Liver (tissue), 3 donors: ENCODE measurements around the gene ARAP1.

Experiments used
- EGR1 ChIP-seq, 2 donors: IDR thresholded peaks; 2 replicates each; pipeline ENCODE4 v1.6.1; 2016 to 2018; ENCODE audit warnings: antibody characterized with exemption in 2 of 2, low read depth in 2 of 2
- FOXA1 ChIP-seq: IDR thresholded peaks from 2 replicates; pipeline ENCODE4 v1.6.1; 2016; ENCODE audit warnings: antibody characterized with exemption
- GABPA ChIP-seq, 2 donors: IDR thresholded peaks in 1 of 2; conservative IDR thresholded peaks in 1 of 2; 2 replicates each; pipeline ENCODE4 v1.6.1; 2016; ENCODE audit warnings: antibody characterized with exemption in 2 of 2, mild to moderate bottlenecking in 1 of 2, moderate library complexity in 1 of 2
- HNF4A ChIP-seq, 2 donors: conservative IDR thresholded peaks; 2 replicates each; pipeline ENCODE4 v1.6.1; 2016; ENCODE audit warnings: antibody characterized with exemption in 2 of 2, mild to moderate bottlenecking in 2 of 2
- RAD21 ChIP-seq, 2 donors: IDR thresholded peaks; 2 replicates each; pipeline ENCODE4 v1.6.1; 2016; ENCODE audit warnings: antibody characterized with exemption in 2 of 2, mild to moderate bottlenecking in 2 of 2
- RXRA ChIP-seq, 2 donors: IDR thresholded peaks; 2 replicates each; pipeline ENCODE4 v1.6.1; 2017 to 2018; ENCODE audit warnings: antibody characterized with exemption in 2 of 2, mild to moderate bottlenecking in 1 of 2
- SP1 ChIP-seq: IDR thresholded peaks from 2 replicates; pipeline ENCODE4 v1.6.1; 2018; ENCODE audit warnings: antibody characterized with exemption, mild to moderate bottlenecking
- TAF1 ChIP-seq: conservative IDR thresholded peaks from 2 replicates; pipeline ENCODE4 v1.6.1; 2016; ENCODE audit warnings: antibody characterized with exemption, mild to moderate bottlenecking
- YY1 ChIP-seq: IDR thresholded peaks from 2 replicates; pipeline ENCODE4 v1.6.1; 2016; ENCODE audit warnings: antibody characterized with exemption, mild to moderate bottlenecking
- TF ChIP-seq, protein P1 (sequence below): fragments of 150-350 bp; IDR thresholded peaks from 2 replicates; pipeline ENCODE4 v1.5.1; 2017; ENCODE audit warnings: improper control_type of control experiment, low read depth, low read length; ENCODE audit not compliant: missing input control
- TF ChIP-seq, protein P2 (sequence below): IDR thresholded peaks from 2 replicates; pipeline ENCODE4 v1.6.1; 2016; ENCODE audit warnings: antibody characterized with exemption
- TF ChIP-seq, protein P3 (sequence below): IDR thresholded peaks from 2 replicates; pipeline ENCODE4 v1.6.1; 2016; ENCODE audit warnings: antibody characterized with exemption
- donor health status: healthy.
- donor health status: healthy.

DNA sequence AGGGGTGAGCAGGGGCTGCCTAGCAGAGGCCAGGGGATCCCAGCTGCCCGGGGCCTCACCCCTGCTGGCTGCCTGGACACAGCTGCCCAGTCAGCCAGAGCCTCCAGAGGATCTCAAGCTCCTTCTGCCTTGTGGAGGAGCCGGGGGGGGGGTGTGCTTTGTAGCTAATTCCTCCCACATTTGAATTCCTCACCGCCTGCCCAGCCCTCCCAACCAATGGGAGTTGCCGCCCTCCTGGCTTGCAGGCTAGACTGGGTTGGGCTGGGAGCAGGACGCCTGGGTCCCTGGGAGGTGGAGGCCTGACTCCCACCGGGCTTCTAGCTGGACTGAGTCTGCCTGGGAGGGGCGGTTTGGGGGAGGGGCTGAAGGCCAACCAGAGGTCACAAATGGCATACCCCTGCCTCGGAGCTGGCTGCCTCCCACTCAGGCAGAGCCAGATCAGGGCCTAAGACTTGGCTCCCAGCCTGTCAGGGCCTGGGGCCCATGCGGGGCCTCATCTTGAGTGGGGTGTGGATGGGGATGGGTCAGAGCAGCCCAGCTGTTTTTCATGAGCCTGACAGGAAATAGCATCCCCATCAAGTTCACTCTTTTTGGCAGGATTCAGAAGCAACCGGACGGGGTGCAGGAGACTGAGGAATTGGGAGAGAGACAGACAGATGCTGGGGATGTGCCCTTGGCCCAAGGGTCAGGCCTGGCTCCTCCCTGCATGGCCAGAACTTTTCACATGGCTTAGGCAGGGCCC is 48.8 kb downstream of the ARAP1 start:
- TF ChIP-seq, protein P1, sequence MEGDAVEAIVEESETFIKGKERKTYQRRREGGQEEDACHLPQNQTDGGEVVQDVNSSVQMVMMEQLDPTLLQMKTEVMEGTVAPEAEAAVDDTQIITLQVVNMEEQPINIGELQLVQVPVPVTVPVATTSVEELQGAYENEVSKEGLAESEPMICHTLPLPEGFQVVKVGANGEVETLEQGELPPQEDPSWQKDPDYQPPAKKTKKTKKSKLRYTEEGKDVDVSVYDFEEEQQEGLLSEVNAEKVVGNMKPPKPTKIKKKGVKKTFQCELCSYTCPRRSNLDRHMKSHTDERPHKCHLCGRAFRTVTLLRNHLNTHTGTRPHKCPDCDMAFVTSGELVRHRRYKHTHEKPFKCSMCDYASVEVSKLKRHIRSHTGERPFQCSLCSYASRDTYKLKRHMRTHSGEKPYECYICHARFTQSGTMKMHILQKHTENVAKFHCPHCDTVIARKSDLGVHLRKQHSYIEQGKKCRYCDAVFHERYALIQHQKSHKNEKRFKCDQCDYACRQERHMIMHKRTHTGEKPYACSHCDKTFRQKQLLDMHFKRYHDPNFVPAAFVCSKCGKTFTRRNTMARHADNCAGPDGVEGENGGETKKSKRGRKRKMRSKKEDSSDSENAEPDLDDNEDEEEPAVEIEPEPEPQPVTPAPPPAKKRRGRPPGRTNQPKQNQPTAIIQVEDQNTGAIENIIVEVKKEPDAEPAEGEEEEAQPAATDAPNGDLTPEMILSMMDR: no peak
- TF ChIP-seq EGR1 (IDR thresholded peaks at IDR 0.05; ENCODE audit: low read depth in 2 of 2) (no peak), GABPA (IDR thresholded peaks at IDR 0.05 in 1 of 2, conservative IDR thresholded peaks at IDR 0.05 in 1 of 2) (no peak), YY1 (no peak), RAD21 (IDR thresholded peaks at IDR 0.05) (no peak), TAF1 (no peak), FOXA1 (no peak), HNF4A (conservative IDR thresholded peaks at IDR 0.05) (no peak), RXRA (IDR thresholded peaks at IDR 0.05) (no peak), SP1 (no peak)
- TF ChIP-seq, protein P2, sequence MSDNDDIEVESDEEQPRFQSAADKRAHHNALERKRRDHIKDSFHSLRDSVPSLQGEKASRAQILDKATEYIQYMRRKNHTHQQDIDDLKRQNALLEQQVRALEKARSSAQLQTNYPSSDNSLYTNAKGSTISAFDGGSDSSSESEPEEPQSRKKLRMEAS: no peak
- TF ChIP-seq, protein P3, sequence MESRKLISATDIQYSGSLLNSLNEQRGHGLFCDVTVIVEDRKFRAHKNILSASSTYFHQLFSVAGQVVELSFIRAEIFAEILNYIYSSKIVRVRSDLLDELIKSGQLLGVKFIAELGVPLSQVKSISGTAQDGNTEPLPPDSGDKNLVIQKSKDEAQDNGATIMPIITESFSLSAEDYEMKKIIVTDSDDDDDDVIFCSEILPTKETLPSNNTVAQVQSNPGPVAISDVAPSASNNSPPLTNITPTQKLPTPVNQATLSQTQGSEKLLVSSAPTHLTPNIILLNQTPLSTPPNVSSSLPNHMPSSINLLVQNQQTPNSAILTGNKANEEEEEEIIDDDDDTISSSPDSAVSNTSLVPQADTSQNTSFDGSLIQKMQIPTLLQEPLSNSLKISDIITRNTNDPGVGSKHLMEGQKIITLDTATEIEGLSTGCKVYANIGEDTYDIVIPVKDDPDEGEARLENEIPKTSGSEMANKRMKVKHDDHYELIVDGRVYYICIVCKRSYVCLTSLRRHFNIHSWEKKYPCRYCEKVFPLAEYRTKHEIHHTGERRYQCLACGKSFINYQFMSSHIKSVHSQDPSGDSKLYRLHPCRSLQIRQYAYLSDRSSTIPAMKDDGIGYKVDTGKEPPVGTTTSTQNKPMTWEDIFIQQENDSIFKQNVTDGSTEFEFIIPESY: no peak
